ENCODE measurements around the gene NTMT1.
"Not testable (repeated sequence)": the region's sequence is repeated elsewhere in the genome, so short reads cannot be mapped to it uniquely, and the experiment has no call there.

The NTMT1 gene

GRCh38 chr9:129654554-129655040 lies 28.6 kb downstream of the NTMT1 start:
- DNase-seq (ENCODE audit: low read depth in 2 of 2), result no peak

DNA sequence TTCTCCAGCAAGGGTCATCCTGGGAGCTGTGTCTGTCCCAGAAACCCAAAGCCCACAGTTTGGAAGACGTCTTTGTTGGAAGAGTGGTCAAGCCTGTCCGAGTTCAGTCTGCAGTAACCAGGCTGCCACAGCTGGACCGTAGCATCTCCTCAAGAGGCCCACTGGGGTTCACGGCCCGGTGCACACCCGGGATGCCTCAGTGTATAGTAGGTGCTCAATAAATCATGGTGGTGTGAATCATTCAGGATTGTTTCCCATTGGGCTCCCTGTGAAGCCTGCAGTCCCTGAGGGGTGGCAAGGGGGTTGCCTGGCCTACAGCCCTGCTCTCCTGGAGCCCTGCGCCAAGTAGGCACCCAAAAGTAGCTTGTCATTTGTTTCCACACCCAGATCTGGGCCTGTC lies 29.2 kb downstream of the NTMT1 start:
- DNase-seq (ENCODE audit: low read depth in 2 of 2), result no peak

GRCh38 chr9:129655696-129656095 lies 29.7 kb downstream of the NTMT1 start:
- no peak for DNase-seq (ENCODE audit: low read depth in 2 of 2)

DNA sequence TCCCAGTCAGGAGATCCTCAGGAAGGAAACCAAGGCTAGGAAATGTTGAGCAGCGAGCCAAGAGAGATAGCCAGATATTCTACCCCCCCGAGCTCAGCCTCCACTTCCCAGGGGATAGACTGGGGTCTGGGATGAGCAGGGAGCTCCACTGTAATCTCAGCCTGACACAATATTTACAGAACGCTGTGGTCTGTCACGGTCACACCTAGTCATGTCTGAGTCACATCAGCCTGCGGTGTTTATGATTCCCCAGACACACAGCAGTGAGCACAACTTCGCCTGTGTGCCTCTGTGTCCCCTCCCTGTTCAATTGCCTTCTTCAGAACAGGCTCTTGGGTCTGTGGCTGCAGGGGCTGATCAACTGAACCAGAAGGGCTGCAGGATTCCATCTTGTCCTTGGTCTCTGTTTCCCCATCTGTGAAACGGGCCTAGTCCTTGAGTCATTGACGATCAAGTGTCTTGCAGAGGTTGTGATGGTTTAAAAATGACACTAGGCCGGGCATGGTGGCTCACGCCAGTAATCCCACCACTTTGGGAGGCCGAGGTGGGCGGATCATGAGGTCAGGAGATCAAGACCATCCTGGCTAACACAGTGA lies 30.9 kb downstream of the NTMT1 start:
- DNase-seq (ENCODE audit: low read depth in 2 of 2), result no peak

DNA sequence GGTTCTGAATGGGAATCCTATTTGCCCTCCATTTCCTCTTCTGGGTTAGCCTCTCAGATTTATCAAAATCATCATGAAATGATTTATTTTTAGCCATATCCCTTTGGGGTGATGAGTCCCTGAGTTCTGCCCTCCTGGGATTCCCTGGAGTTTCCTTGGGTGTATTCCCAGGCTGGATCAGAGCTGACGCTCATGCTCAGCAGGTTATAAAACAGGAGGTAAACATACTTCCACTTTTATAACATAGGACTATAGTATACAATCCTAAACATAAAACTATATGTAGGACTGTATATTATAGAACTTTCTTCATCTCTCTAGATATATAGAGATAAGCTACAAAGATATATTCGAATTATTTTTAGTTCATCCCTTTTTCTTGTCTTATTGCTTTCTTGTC lies 35.1 kb downstream of the NTMT1 start:
- DNase-seq (ENCODE audit: low read depth in 2 of 2), result no peak

- not testable (repeated sequence) for DNase-seq (ENCODE audit: low read depth in 2 of 2)
Measured at GRCh38 chr9:129662239-129662638, 36.3 kb downstream of the NTMT1 start.

DNA sequence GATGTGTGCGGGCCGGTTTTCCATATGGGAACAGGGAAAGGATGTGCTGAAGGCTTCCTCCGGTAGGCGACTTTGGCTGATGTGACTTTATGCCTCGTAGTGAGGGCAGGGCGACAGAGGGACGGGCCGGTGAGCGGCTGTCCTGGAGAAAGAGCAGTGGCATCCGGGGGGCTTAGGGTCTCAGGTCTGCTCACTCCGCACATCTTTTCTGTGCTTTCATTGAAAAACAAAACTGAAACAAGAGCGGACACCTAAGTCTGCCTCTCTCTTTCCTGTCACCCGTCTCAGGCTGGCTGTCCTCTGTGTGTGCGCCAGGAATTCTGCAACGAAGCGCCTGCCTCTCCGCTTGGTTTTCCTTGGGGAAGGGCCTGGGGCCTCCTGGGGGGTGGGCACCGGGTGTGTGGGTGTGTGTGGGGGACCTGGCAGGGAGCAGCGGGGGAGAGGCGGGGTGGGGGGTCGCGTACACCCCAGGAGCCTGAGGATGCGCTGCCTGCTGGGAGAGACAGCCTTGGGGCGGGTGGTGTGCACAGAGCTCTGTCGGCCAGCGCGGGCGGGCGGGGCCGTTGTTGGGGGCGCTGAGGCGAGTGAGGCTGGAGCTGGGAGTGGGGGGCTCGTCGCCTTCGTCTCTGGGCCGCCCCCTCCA lies 38.9 kb downstream of the NTMT1 start:
- no peak for DNase-seq (ENCODE audit: low read depth in 2 of 2)

DNA sequence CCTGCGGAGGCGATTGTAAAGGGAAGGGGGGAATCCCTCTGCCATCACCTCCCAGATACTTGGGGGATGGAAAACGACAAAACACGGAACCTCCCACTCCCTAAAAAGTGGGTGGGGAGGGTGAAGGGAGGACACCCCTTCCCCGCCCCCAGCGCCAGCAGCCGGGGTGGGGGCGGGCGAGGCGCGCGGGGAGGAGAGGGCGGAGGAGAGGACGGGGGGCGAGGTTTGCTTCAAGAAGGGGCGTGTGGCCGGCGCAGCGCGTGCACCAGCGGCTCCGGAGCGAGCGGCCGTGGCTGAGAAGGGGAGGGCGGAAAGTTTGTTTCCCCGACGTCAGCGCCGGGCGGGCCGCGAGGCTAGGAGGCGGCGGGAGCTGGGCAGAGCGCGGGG lies 39.4 kb downstream of the NTMT1 start, which contains the start of gene PRRX2:
PRRX2 (plus strand) TSS at position 259 of the 387 bp plus-strand sequence. CDS start 221 bp downstream, outside the sequence.
- no peak for DNase-seq (ENCODE audit: low read depth in 2 of 2)

- no peak for DNase-seq (ENCODE audit: low read depth in 2 of 2)
Measured at GRCh38 chr9:129665814-129666520, 40.0 kb downstream of the NTMT1 start.

GRCh38 chr9:129666575-129666974 lies 40.6 kb downstream of the NTMT1 start:
- no peak for DNase-seq (ENCODE audit: low read depth in 2 of 2)

- DNase-seq (ENCODE audit: low read depth in 2 of 2), result no peak
Measured at GRCh38 chr9:129667378-129667777, 41.4 kb downstream of the NTMT1 start.

- no peak for DNase-seq (ENCODE audit: low read depth in 2 of 2)
Measured at GRCh38 chr9:129667850-129668249, 41.9 kb downstream of the NTMT1 start.

GRCh38 chr9:129669141-129669718 lies 43.3 kb downstream of the NTMT1 start:
- DNase-seq (ENCODE audit: low read depth in 2 of 2), result no peak

- DNase-seq (ENCODE audit: low read depth in 2 of 2), result no peak
Measured at GRCh38 chr9:129669946-129670345, 44.0 kb downstream of the NTMT1 start.

DNA sequence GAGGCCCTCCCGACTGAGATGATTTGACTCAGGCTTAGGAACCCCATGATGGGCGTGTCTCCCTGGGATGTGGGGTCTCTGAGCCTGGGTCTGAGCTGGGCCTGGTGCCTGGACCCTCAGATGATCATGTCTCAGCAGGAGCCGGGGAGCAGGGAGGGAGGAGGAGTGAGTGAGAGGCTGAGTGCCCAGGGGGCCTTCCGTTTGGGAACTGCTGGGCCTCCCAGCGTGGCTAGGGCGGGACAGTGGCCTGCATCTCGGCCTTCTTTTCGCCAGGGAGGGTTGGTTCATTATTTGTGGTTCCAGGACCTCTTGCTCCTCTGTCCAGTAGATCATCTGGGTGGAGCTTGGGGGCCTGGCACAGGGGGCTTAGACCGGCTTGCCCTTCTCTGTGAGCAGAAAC lies 45.1 kb downstream of the NTMT1 start:
- no peak for DNase-seq (ENCODE audit: low read depth in 2 of 2)

- no peak for DNase-seq (ENCODE audit: low read depth in 2 of 2)
Measured at GRCh38 chr9:129671519-129671918, 45.6 kb downstream of the NTMT1 start.

DNA sequence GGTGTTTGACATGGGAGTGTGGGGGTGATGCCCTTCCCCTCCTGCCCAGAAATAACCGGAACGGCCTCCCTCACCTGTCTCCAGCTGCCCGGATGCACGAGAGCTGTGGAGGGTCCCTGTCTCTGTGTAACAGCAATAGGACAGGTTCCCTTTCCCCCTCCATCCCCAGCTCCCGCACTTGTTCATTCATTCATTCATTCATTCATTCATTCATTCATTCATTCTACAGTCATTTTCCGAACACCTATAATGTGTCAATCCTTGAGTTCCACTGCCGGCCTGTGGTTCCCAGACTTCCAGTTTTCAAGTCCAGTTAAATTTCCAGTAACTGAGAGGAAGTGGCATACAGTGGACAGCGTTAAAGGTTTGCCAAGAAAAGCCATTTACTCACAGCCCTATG lies 46.7 kb downstream of the NTMT1 start:
- no peak for DNase-seq (ENCODE audit: low read depth in 2 of 2)

DNA sequence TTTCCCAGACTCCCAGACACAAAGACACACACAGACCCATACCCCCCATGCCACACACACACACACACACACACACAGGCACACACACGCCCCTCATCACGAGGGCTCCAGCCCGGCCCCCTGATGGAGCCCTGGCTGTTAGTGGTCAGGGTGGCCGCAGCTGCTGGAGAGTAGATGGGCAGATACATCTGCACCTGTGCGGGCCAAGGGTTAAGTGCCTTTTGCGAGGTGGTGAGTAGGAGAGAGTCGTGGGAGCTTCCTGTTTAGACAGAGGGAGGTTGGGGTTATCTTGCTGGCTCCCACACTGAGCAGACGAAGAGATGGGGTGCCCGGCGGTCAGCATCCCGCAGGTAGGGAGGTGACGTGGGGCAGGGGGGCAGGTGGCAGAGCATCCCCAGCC lies 47.6 kb downstream of the NTMT1 start:
- no peak for DNase-seq (ENCODE audit: low read depth in 2 of 2)

- no peak for DNase-seq (ENCODE audit: low read depth in 2 of 2)
Measured at GRCh38 chr9:129674229-129674628, 48.3 kb downstream of the NTMT1 start.

GRCh38 chr9:129675620-129676019 lies 49.7 kb downstream of the NTMT1 start:
- DNase-seq (ENCODE audit: low read depth in 2 of 2), result no peak

GRCh38 chr9:129676287-129676686 lies 50.3 kb downstream of the NTMT1 start:
- DNase-seq (ENCODE audit: low read depth in 2 of 2), result no peak

DNA sequence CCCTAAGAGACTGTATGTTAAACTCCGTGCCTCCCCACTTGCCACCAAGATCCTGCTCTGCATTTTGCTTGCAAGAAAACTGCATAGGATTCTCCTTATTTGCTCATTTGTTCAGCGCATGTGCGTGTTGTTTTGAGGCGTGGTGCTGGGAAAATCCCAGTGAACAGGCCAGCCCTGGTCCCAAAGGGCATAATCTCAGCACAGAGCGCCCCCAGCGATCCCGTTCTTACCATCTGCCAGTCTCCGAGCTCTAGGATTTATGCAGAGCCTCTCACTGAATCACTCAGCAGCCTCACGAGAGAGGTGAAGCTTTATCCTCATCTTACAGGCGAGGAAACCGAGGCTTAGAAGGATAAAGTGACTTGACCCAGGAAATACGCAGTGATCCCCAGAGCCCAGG lies 51.0 kb downstream of the NTMT1 start:
- no peak for DNase-seq (ENCODE audit: low read depth in 2 of 2)

DNA sequence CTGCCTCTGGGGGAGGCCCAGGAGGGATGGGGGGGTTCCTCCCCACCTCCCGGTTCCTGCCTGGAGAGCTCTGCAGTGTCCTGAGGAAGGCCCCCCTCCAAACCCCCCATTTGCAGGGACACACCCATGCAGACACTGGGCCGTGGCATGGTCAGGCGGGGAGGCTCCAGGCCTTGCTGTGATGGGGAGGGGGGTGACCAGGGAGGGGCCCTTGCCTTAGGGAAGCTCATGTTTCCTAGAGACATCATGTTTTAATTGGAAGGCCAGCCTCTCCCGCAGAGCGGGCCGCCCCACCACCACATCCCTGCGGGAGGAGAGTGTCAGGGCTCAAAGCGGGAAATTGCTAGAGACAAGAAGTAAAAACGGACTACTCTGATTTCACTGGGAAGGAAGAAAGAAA lies 51.5 kb downstream of the NTMT1 start:
- DNase-seq (ENCODE audit: low read depth in 2 of 2), result no peak

Measured in stimulated activated CD8-positive, alpha-beta memory T cell treated with anti-CD3 and anti-CD28 coated beads, Interleukin-7, amount 100 ng/mL, for 1 hour (primary cell).